WI38 (cell line): ENCODE results near the gene FMNL2.

Source experiments
- H3K4me3 ChIP-seq: 2 replicates; pipeline ENCODE4 v1.5.1; 2011; ENCODE audit warnings: low read depth, mild to moderate bottlenecking, control low read depth, low read length
- TF ChIP-seq, protein P1 (sequence below): IDR thresholded peaks from 2 replicates; pipeline ENCODE4 v1.5.1; 2012; ENCODE audit warnings: low read depth, mild to moderate bottlenecking, control low read depth, low read length

Gene FMNL2

DNA sequence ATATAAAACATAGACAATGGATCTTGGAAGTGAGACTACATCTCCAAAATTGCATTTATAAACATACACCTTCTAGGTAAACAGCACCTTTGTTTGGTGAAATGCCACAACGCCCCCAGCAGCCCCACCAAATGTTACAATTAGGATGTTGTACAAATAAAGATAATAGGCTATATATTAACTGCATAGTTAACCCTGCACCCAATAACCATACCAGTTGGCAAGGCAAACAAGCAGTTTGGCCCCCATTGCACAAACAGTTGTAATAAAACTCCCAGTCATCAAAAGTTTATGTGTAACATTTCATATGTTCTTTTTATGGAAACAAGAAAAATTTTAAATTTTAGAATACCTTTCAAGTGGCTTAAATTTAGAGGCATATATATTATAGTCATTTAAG lies 315.0 kb downstream of the FMNL2 start:
- TF ChIP-seq, protein P1, sequence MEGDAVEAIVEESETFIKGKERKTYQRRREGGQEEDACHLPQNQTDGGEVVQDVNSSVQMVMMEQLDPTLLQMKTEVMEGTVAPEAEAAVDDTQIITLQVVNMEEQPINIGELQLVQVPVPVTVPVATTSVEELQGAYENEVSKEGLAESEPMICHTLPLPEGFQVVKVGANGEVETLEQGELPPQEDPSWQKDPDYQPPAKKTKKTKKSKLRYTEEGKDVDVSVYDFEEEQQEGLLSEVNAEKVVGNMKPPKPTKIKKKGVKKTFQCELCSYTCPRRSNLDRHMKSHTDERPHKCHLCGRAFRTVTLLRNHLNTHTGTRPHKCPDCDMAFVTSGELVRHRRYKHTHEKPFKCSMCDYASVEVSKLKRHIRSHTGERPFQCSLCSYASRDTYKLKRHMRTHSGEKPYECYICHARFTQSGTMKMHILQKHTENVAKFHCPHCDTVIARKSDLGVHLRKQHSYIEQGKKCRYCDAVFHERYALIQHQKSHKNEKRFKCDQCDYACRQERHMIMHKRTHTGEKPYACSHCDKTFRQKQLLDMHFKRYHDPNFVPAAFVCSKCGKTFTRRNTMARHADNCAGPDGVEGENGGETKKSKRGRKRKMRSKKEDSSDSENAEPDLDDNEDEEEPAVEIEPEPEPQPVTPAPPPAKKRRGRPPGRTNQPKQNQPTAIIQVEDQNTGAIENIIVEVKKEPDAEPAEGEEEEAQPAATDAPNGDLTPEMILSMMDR: no peak
- no peak overlapping the region for H3K4me3 ChIP-seq

DNA sequence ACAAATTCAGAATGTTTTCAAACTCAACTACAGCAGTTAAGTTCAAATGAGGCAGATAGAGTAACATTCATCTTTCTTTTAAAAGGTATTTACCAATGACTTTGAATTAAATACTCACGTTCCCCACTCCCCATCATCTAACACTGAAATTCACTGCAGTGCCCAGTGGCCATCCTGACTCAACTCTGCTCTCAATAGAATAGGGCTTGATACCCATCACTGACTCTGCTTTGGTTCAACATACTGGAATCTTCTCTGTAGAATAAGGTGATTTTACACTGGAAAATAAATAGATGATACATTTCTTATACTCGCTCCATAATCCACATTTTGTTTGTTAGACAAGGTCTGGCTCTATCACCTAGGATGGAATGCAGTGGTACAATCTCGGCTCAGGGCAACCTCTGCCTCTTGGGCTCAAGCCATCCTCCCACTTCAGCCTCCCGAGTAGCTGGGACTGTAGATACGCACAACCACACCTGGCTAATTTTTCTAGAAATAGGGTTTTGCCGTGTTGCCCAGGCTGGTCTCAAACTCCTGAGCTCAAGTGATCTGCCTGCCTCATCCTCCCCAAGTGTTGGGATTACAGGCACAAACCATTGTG lies 315.9 kb downstream of the FMNL2 start:
- H3K4me3 ChIP-seq: no peak overlapping the region
- TF ChIP-seq, protein P1: no peak

DNA sequence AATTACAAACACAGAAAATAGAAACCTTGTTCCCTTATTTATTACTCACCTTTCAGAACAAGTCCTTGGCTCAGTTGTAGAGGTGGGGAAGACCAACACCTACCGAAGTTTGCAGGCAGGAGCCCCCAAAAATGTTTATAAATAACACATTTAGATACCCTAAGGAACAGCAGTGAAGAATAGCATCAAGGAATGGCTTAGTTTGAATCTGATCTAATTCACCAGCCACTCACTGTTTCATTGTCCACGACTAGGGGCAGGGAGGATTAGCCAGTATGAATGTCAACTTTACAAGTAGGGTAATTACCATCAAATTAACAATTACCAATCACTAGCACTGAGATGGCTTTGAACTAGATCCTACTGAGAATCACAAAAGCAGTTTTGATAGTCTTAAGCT lies 316.9 kb downstream of the FMNL2 start:
- TF ChIP-seq, protein P1: no peak

DNA sequence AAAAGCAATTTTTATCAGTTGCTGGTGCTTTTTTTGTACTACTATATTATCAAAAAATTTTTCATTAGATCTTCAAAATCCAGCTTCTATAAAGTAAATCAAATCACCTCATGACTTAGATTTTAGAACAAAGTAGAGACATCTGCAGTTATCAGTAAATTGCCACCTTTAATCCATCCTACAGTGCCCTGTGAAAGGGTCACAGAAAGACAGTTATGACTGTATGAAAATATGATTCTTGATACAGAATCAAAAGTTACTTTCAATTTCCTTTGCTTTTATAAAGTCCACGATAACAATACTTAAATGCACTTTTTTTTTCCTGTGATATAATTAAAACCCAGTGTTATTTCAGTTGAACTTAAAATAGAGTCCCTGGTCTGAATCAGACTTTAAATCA lies 320.9 kb downstream of the FMNL2 start:
- no peak overlapping the region for H3K4me3 ChIP-seq
- TF ChIP-seq, protein P1: no peak

More for the DNA sequence above, 316.9 kb downstream of the FMNL2 start:
- H3K4me3 ChIP-seq: no peak overlapping the region

DNA sequence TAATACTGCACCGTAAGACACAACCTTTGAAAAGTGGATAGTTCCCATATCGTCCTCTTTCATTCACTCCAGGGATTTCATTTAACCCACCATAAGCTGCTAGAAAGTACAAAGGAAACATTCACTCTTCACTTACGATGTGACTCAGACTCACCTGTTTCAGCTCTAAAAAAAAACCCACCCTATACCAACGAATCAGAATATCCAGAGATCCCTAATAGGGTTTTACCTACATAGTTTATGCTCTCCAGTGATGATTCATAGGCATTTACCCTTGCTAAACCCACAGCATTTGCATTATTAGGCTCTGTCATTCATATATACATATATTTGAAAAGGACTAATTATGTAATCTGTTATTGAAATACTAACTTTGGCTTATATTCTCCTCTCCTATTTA lies 322.1 kb downstream of the FMNL2 start:
- no peak overlapping the region for H3K4me3 ChIP-seq
- TF ChIP-seq, protein P1: no peak

DNA sequence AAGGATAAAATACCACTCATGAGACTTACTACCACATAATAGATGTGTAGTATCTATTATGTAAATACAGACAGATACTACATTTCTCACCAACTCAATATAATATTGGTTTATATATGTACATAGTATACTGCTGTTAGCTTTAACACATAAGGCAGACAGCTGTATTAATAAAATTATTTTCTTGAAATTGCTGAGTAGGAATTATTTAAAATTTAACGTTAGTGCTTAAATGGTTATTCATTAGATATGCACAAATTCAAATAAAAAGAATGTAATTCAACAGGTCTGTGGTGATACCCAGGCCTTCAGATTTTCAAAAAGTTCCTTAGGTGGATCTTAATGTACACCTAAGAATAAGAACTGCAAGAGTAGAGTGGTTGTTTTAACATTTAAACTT lies 323.2 kb downstream of the FMNL2 start:
- no peak overlapping the region for H3K4me3 ChIP-seq
- TF ChIP-seq, protein P1: no peak

DNA sequence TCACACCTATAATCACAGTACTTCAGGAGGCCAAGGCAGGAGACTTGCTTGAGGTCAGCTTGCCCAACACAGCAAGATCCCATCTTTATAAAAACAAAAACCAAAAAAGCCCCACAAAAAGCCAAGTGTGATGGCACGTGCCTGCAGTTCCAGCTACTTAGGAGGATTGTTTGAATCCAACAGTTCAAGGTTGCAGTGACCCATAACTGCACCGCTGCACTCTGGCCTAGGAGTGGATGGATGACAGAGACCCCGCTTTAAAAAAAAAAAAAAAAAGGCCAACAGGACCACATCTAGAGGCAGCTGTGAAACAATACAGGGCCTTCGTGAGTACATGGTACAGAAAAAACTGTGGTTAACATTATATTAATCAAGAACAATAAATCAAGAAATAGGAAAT lies 326.1 kb downstream of the FMNL2 start:
- TF ChIP-seq, protein P1: no peak
- H3K4me3 ChIP-seq: no peak overlapping the region
